Gastrocnemius medialis (tissue), 4 donors: ENCODE data around the gene PABPN1. TPM values are rescaled to one million over a fixed set of nuclear protein-coding genes. Genes with fewer than 3 reads are reported as not detected.
A peak's percentile ranks its signal among the peaks of the same experiment; 100 is the strongest.

ENCODE experiments used
- ATAC-seq, 2 donors: fragments of 150-250 bp; one replicate each; pipeline ENCODE4 v1.9.1; 2016
- DNase-seq, 2 donors: peaks; one replicate each; pipeline ENCODE4 v3.0.0-alpha.2; 2019
- H3K27ac ChIP-seq, 4 donors: fragments of 200-600 bp; sonication (generic); 1 replicate in 1 of 4; 2 replicates in 3 of 4; pipeline ENCODE4 v1.5.1; 2016 to 2018; ENCODE audit warnings: mild to moderate bottlenecking in 2 of 4, moderate library complexity in 1 of 4
- H3K27me3 ChIP-seq, 3 donors: fragments of 200-600 bp; sonication (generic) in 2 of 3; 1 replicate in 1 of 3; 2 replicates in 2 of 3; pipeline versions ENCODE4 v1.5.1 to v1.6.0; 2016 to 2019; ENCODE audit warnings: mild to moderate bottlenecking in 1 of 3, moderate library complexity in 1 of 3
- H3K36me3 ChIP-seq, 2 donors: fragments of 200-600 bp; sonication (generic) in 1 of 2; one replicate each; pipeline ENCODE4 v1.5.1; 2017 to 2018
- H3K4me1 ChIP-seq, 2 donors: fragments of 200-600 bp; sonication (generic) in 1 of 2; one replicate each; pipeline ENCODE4 v1.5.1; 2016 to 2017; ENCODE audit warnings: mild to moderate bottlenecking in 2 of 2
- H3K4me3 ChIP-seq, 4 donors: fragments of 200-600 bp; sonication (generic) in 3 of 4; 1 replicate in 1 of 4; 2 replicates in 3 of 4; pipeline ENCODE4 v1.5.1; 2016 to 2019; ENCODE audit warnings: mild to moderate bottlenecking in 2 of 4
- H3K9me3 ChIP-seq, 3 donors: fragments of 200-600 bp; sonication (generic) in 2 of 3; 1 replicate in 1 of 3; 2 replicates in 2 of 3; pipeline ENCODE4 v1.5.1; 2016 to 2019
- CTCF ChIP-seq, 5 experiments: fragments of 450-650 bp in 3 of 5; fragments of 200-600 bp in 2 of 5; sonication (generic) in 2 of 5; IDR thresholded peaks in 4 of 5; conservative IDR thresholded peaks in 1 of 5; 1 replicate in 4 of 5; 2 replicates in 1 of 5; pipeline ENCODE4 v1.5.1; 2016 to 2019; ENCODE audit warnings: antibody characterized with exemption in 5 of 5, mild to moderate bottlenecking in 3 of 5, moderate library complexity in 3 of 5
- POLR2A ChIP-seq, 2 donors: fragments of 450-650 bp; IDR thresholded peaks; one replicate each; pipeline ENCODE4 v1.6.1; 2017; ENCODE audit warnings: antibody characterized with exemption in 2 of 2, mild to moderate bottlenecking in 2 of 2, moderate library complexity in 2 of 2
- in situ Hi-C, 4 donors: fragments of 200-750 bp; cut with MboI; loops; one replicate each; pipeline versions ENCODE4 v1.15.0 to v1.8.0; 2017; ENCODE audit warnings: low sequenced_read_pairs in 4 of 4
- intact Hi-C: fragments of 100-400 bp; cut with DNase I; formaldehyde crosslinking; loops from one replicate; pipeline ENCODE4 v1.15.1; 2023; ENCODE audit warnings: low total_unique reads
- total RNA-seq, 4 donors: library from RNA; depleted of rRNA; stranded (reverse); fragments of >200 nt; gene quantifications; one replicate each; pipeline versions ENCODE4 v1.1.0 to v1.2.3, GENCODE V29; 2016

PABPN1 gene
- total RNA-seq, 4 donors from 2014 or later = 15.7 to 32.8 (median 26.6) TPM

- in situ Hi-C loops = loop anchor here (5.0 to 25.0 kb wide), 7 partner anchors 56 to 238 kb away; partner anchors contain the start of genes AP1G2 (in 2 of the 4), NGDN (in 2 of the 4), THTPA (in 2 of the 4) and ZFHX2 (in 2 of the 4)
- intact Hi-C loops = loop anchor here (5.0 to 10.0 kb wide), 2 partner anchors 59 to 562 kb away; partner anchors contain the start of gene OXA1L
- TF ChIP-seq CTCF (IDR thresholded peaks at IDR 0.05 in 4 of 5, conservative IDR thresholded peaks at IDR 0.05 in 1 of 5) (no peak), POLR2A (IDR thresholded peaks at IDR 0.05) (no peak)
- H3K27ac ChIP-seq = peak overlapping the region in 1 of 4 donors; percentile 19
- H3K27me3 ChIP-seq = no peaks in the 10 kb centered on the region
- peaks cover 13 to 18% of the 10 kb centered on the region in 2 donors for H3K4me1 ChIP-seq
- H3K4me3 ChIP-seq = no peak overlapping the region
- H3K9me3 ChIP-seq = no peaks in the 10 kb centered on the region
- H3K36me3 ChIP-seq = peaks cover 0 to 34% of the 10 kb centered on the region in 2 donors
- DNase-seq (no peak), ATAC-seq (no peak)
These were observed 5.5 kb downstream of the PABPN1 start for GRCh38 chr14:23326491-23327332.

- ATAC-seq (peak; percentile 57 to 90), DNase-seq (peak; percentile 38 to 59)
- no peaks in the 10 kb centered on the region for H3K9me3 ChIP-seq
- no peak overlapping the region for H3K4me3 ChIP-seq
- no peaks in the 10 kb centered on the region for H3K27me3 ChIP-seq
- peaks cover 0 to 27% of the 10 kb centered on the region in 2 donors for H3K36me3 ChIP-seq
- H3K4me1 ChIP-seq = peaks cover 2 to 7% of the 10 kb centered on the region in 2 donors
- in situ Hi-C loops = loop anchor here (5.0 to 25.0 kb wide), 7 partner anchors 54 to 237 kb away; partner anchors contain the start of genes AP1G2 (in 2 of the 4), NGDN (in 2 of the 4), THTPA (in 2 of the 4) and ZFHX2 (in 2 of the 4)
- H3K27ac ChIP-seq = no peak overlapping the region
- intact Hi-C loops = loop anchor here (1.0 to 10.0 kb wide), 4 partner anchors 52 to 563 kb away; partner anchors contain the start of gene OXA1L
- TF ChIP-seq POLR2A (IDR thresholded peaks at IDR 0.05) (no peak), CTCF (IDR thresholded peaks at IDR 0.05 in 4 of 5, conservative IDR thresholded peaks at IDR 0.05 in 1 of 5) (peak; percentile 79 to 85 (median 81))
These were observed 6.9 kb downstream of the PABPN1 start for GRCh38 chr14:23327947-23328744.

- H3K4me3 ChIP-seq = no peak overlapping the region
- H3K27me3 ChIP-seq = no peaks in the 10 kb centered on the region
- H3K9me3 ChIP-seq = no peaks in the 10 kb centered on the region
- TF ChIP-seq CTCF (IDR thresholded peaks at IDR 0.05 in 4 of 5, conservative IDR thresholded peaks at IDR 0.05 in 1 of 5) = no peak
- TF ChIP-seq POLR2A (IDR thresholded peaks at IDR 0.05) = no peak
- no peaks in the 10 kb centered on the region for H3K4me1 ChIP-seq
- ATAC-seq = no peak
- no peaks in the 10 kb centered on the region for H3K36me3 ChIP-seq
- no peak overlapping the region for H3K27ac ChIP-seq
- intact Hi-C loops (no loop called here), in situ Hi-C loops (loop anchor here in 2 of 4 donors (10.0 to 25.0 kb wide), 2 partner anchors 49 to 227 kb away; partner anchors contain the start of genes AP1G2 (in 1 of the 2), THTPA (in 1 of the 2) and ZFHX2 (in 1 of the 2))
- DNase-seq = no peak
These were observed 14.4 kb downstream of the PABPN1 start for GRCh38 chr14:23335623-23336022.

GRCh38 chr14:23339506-23340268, 18.4 kb downstream of the PABPN1 start:
- in situ Hi-C loops (loop anchor here in 2 of 4 donors (10.0 to 25.0 kb wide), 2 partner anchors 45 to 223 kb away; partner anchors contain the start of genes AP1G2 (in 1 of the 2), THTPA (in 1 of the 2) and ZFHX2 (in 1 of the 2)), intact Hi-C loops (no loop called here)
- TF ChIP-seq CTCF (IDR thresholded peaks at IDR 0.05 in 4 of 5, conservative IDR thresholded peaks at IDR 0.05 in 1 of 5) (no peak), POLR2A (IDR thresholded peaks at IDR 0.05) (no peak)
- no peaks in the 10 kb centered on the region for H3K4me1 ChIP-seq
- DNase-seq = no peak
- no peaks in the 10 kb centered on the region for H3K36me3 ChIP-seq
- H3K27me3 ChIP-seq = no peaks in the 10 kb centered on the region
- no peak overlapping the region for H3K4me3 ChIP-seq
- H3K9me3 ChIP-seq = no peaks in the 10 kb centered on the region
- no peak overlapping the region for H3K27ac ChIP-seq
- ATAC-seq = no peak
